Measurements from ENCODE around the gene WDR20.

Gene WDR20

GRCh38 chr14:102157346-102157745 is 17.6 kb downstream of the WDR20 start:
- H3K79me2 ChIP-seq (ENCODE audit: insufficient read depth, low read depth) = peaks cover 45% of the 10 kb centered on the region; the same call in 1 of the 2 replicates
- no peaks in the 10 kb centered on the region for H3K36me3 ChIP-seq (ENCODE audit: insufficient read depth)
- H3K9ac ChIP-seq = no peak overlapping the region
- TF ChIP-seq, protein P1, sequence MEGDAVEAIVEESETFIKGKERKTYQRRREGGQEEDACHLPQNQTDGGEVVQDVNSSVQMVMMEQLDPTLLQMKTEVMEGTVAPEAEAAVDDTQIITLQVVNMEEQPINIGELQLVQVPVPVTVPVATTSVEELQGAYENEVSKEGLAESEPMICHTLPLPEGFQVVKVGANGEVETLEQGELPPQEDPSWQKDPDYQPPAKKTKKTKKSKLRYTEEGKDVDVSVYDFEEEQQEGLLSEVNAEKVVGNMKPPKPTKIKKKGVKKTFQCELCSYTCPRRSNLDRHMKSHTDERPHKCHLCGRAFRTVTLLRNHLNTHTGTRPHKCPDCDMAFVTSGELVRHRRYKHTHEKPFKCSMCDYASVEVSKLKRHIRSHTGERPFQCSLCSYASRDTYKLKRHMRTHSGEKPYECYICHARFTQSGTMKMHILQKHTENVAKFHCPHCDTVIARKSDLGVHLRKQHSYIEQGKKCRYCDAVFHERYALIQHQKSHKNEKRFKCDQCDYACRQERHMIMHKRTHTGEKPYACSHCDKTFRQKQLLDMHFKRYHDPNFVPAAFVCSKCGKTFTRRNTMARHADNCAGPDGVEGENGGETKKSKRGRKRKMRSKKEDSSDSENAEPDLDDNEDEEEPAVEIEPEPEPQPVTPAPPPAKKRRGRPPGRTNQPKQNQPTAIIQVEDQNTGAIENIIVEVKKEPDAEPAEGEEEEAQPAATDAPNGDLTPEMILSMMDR (conservative IDR thresholded peaks at IDR 0.05; ENCODE audit: low read depth, low read length) = no peak
- no peaks in the 10 kb centered on the region for H3K27me3 ChIP-seq (ENCODE audit: insufficient read depth, low read depth)
- H3K4me2 ChIP-seq = no peak overlapping the region
- H4K20me1 ChIP-seq (ENCODE audit: insufficient read depth) = no peaks in the 10 kb centered on the region
- no peak overlapping the region for H3K27ac ChIP-seq
- no peak overlapping the region for H2AFZ ChIP-seq (ENCODE audit: low read depth)
- H3K4me3 ChIP-seq (IDR thresholded peaks at IDR 0.05; ENCODE audit: insufficient read depth, low read depth, low read length) = no peak overlapping the region
- no peaks in the 10 kb centered on the region for H3K4me1 ChIP-seq (ENCODE audit: low read depth, poor library complexity, severe bottlenecking)

- no peaks in the 10 kb centered on the region for H4K20me1 ChIP-seq (ENCODE audit: insufficient read depth)
- no peaks in the 10 kb centered on the region for H3K27me3 ChIP-seq (ENCODE audit: insufficient read depth, low read depth)
- H3K9ac ChIP-seq = no peak overlapping the region
- no peak overlapping the region for H2AFZ ChIP-seq (ENCODE audit: low read depth)
- H3K79me2 ChIP-seq (ENCODE audit: insufficient read depth, low read depth) = peaks cover 51% of the 10 kb centered on the region; the same call in 1 of the 2 replicates
- no peaks in the 10 kb centered on the region for H3K4me1 ChIP-seq (ENCODE audit: low read depth, poor library complexity, severe bottlenecking)
- H3K27ac ChIP-seq = no peak overlapping the region
- TF ChIP-seq, protein P1 (conservative IDR thresholded peaks at IDR 0.05; ENCODE audit: low read depth, low read length) = no peak
- H3K4me3 ChIP-seq (IDR thresholded peaks at IDR 0.05; ENCODE audit: insufficient read depth, low read depth, low read length) = no peak overlapping the region
- no peaks in the 10 kb centered on the region for H3K36me3 ChIP-seq (ENCODE audit: insufficient read depth)
- no peak overlapping the region for H3K4me2 ChIP-seq
These were observed 19.1 kb downstream of the WDR20 start for GRCh38 chr14:102158797-102159196.

DNA sequence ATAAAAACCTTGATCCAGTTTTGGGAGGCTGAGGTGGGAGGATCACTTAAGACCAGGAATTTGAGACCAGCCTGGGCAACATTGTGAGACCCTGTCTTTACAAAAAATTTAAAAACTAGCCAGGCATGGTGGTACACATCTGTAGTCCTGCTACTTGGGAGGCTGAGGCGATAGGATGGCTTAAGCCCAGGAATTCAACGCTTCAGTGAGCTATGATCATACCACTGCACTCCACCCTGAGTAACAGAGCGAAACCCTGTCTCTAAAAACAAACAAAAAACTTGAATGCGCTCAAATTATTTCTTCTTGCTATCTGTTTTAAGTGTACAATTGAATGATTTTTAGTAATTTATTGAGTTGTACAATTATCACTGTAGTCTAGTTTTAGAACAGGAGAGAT is 20.1 kb downstream of the WDR20 start:
- Histone ChIP-seq H3K4me1 (ENCODE audit: low read depth, poor library complexity, severe bottlenecking) (no peaks in the 10 kb centered on the region), H3K9ac (no peak overlapping the region), H3K4me3 (IDR thresholded peaks at IDR 0.05; ENCODE audit: insufficient read depth, low read depth, low read length) (no peak overlapping the region), H3K27ac (no peak overlapping the region), H3K4me2 (no peak overlapping the region), H4K20me1 (ENCODE audit: insufficient read depth) (no peaks in the 10 kb centered on the region), H3K27me3 (ENCODE audit: insufficient read depth, low read depth) (no peaks in the 10 kb centered on the region), H3K79me2 (ENCODE audit: insufficient read depth, low read depth) (peaks cover 46% of the 10 kb centered on the region; the same call in 1 of the 2 replicates), H3K36me3 (ENCODE audit: insufficient read depth) (no peaks in the 10 kb centered on the region), H2AFZ (ENCODE audit: low read depth) (no peak overlapping the region)
- TF ChIP-seq, protein P1 (conservative IDR thresholded peaks at IDR 0.05; ENCODE audit: low read depth, low read length) = no peak

DNA sequence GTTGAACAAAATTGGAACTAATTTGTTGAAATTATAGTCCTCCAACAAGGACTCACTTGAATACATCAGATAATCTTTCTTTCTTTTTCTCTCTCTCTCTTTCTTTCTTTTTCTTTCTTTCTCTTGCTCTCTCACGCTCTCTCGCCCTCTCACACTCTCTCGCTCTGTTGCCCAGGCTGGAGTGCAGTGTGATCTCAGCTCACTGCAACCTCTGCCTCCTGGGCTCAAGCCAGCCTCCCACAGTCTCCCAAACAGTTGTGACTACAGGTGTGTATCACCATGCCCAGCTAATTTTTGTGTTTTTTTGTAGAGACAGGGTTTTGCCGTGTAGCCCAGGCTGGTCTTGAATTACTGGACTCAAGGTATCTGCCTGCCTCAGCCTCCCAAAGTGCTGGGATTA is 22.8 kb downstream of the WDR20 start:
- no peak overlapping the region for H3K4me3 ChIP-seq (IDR thresholded peaks at IDR 0.05; ENCODE audit: insufficient read depth, low read depth, low read length)
- TF ChIP-seq, protein P1 (conservative IDR thresholded peaks at IDR 0.05; ENCODE audit: low read depth, low read length) = no peak
- H3K4me2 ChIP-seq = no peak overlapping the region
- no peak overlapping the region for H3K9ac ChIP-seq
- H3K4me1 ChIP-seq (ENCODE audit: low read depth, poor library complexity, severe bottlenecking) = no peaks in the 10 kb centered on the region
- H3K27ac ChIP-seq = no peak overlapping the region
- no peaks in the 10 kb centered on the region for H4K20me1 ChIP-seq (ENCODE audit: insufficient read depth)
- peaks cover 36% of the 10 kb centered on the region; the same call in 1 of the 2 replicates for H3K79me2 ChIP-seq (ENCODE audit: insufficient read depth, low read depth)
- no peak overlapping the region for H2AFZ ChIP-seq (ENCODE audit: low read depth)
- H3K27me3 ChIP-seq (ENCODE audit: insufficient read depth, low read depth) = no peaks in the 10 kb centered on the region
- H3K36me3 ChIP-seq (ENCODE audit: insufficient read depth) = no peaks in the 10 kb centered on the region

Measured in KMS-11 (cell line).